ENCODE results near the gene GGA1.

The GGA1 gene

GRCh38 chr22:37628830-37629229 is 20.2 kb downstream of the GGA1 start:
- H3K4me3 ChIP-seq (ENCODE audit: low read depth, low read length) = no peak overlapping the region
- DNase-seq (ENCODE audit: low read depth) = no peak
- TF ChIP-seq CTCF (IDR thresholded peaks at IDR 0.05; ENCODE audit: low read depth, low read length, missing control alignments) = no peak
- in situ Hi-C loops (cut with HindIII; ENCODE audit: low sequenced_read_pairs) = no loop called here

GRCh38 chr22:37629928-37630327 is 21.3 kb downstream of the GGA1 start:
- in situ Hi-C loops (cut with HindIII; ENCODE audit: low sequenced_read_pairs) = no loop called here
- TF ChIP-seq CTCF (IDR thresholded peaks at IDR 0.05; ENCODE audit: low read depth, low read length, missing control alignments) = no peak
- no peak overlapping the region for H3K4me3 ChIP-seq (ENCODE audit: low read depth, low read length)
- DNase-seq (ENCODE audit: low read depth) = no peak

- DNase-seq (ENCODE audit: low read depth) = no peak
- no peak overlapping the region for H3K4me3 ChIP-seq (ENCODE audit: low read depth, low read length)
- in situ Hi-C loops (cut with HindIII; ENCODE audit: low sequenced_read_pairs) = no loop called here
- no peak for TF ChIP-seq CTCF (IDR thresholded peaks at IDR 0.05; ENCODE audit: low read depth, low read length, missing control alignments)
Measured at GRCh38 chr22:37630839-37631435, 22.3 kb downstream of the GGA1 start.

GRCh38 chr22:37631448-37632173 is 23.0 kb downstream of the GGA1 start:
- DNase-seq (ENCODE audit: low read depth) = no peak
- no peak for TF ChIP-seq CTCF (IDR thresholded peaks at IDR 0.05; ENCODE audit: low read depth, low read length, missing control alignments)
- no peak overlapping the region for H3K4me3 ChIP-seq (ENCODE audit: low read depth, low read length)
- in situ Hi-C loops (cut with HindIII; ENCODE audit: low sequenced_read_pairs) = no loop called here

GRCh38 chr22:37632174-37633088 is 23.8 kb downstream of the GGA1 start:
- no peak for DNase-seq (ENCODE audit: low read depth)
- H3K4me3 ChIP-seq (ENCODE audit: low read depth, low read length) = no peak overlapping the region
- in situ Hi-C loops (cut with HindIII; ENCODE audit: low sequenced_read_pairs) = no loop called here
- TF ChIP-seq CTCF (IDR thresholded peaks at IDR 0.05; ENCODE audit: low read depth, low read length, missing control alignments) = no peak

GRCh38 chr22:37633089-37633624 is 24.5 kb downstream of the GGA1 start:
- no peak for TF ChIP-seq CTCF (IDR thresholded peaks at IDR 0.05; ENCODE audit: low read depth, low read length, missing control alignments)
- no peak for DNase-seq (ENCODE audit: low read depth)
- H3K4me3 ChIP-seq (ENCODE audit: low read depth, low read length) = no peak overlapping the region
- in situ Hi-C loops (cut with HindIII; ENCODE audit: low sequenced_read_pairs) = no loop called here

Data from astrocyte of the cerebellum (primary cell).